Panc1 (cell line): ENCODE results near the gene IRX6. TPM values are rescaled to one million over a fixed set of nuclear protein-coding genes. Genes with fewer than 3 reads are reported as not detected.

ENCODE experiments used
- ATAC-seq: fragments of 200-7000 bp; cut with Tn5 transposase; 2 replicates; pipeline ENCODE4 v1.9.1; 2020; ENCODE audit warnings: mild to moderate bottlenecking, moderate library complexity
- BruUV-seq: library from RNA; stranded (reverse); fragments of 400-500 nt; replicated peaks from 2 replicates; lab custom pipeline; 2021; lab: Mats Ljungman, UMichigan
- CTCF ChIA-PET: fragments of 300-600 bp; sonication (Branson Sonifier 250); formaldehyde crosslinking; loops from one replicate; lab custom pipeline; 2022; ENCODE audit warnings: antibody characterized with exemption; lab: Charles Lee
- POLR2A ChIA-PET: fragments of 300-600 bp; sonication (Branson Sonifier 250); formaldehyde crosslinking; loops from one replicate; lab custom pipeline; 2022; ENCODE audit warnings: antibody characterized with exemption; lab: Charles Lee
- DNase-seq: peaks from one replicate; pipeline ENCODE4 v3.0.0-alpha.2; 2010; ENCODE audit warnings: low read depth, low spot score
- H3K27ac ChIP-seq: 2 replicates; pipeline ENCODE4 v1.5.1; 2011; ENCODE audit warnings: mild to moderate bottlenecking, low read length, inconsistent platforms
- H3K27me3 ChIP-seq: fragments of 200-500 bp; sonication (Bioruptor generic); 2 replicates; pipeline ENCODE4 v1.6.0; 2014; ENCODE audit warnings: low read length, inconsistent platforms; ENCODE audit not compliant: control insufficient read depth, insufficient read depth
- H3K36me3 ChIP-seq: fragments of 200-500 bp; sonication (Bioruptor generic); 2 replicates; pipeline ENCODE4 v1.5.1; 2014; ENCODE audit warnings: inconsistent platforms, mild to moderate bottlenecking, low read length, moderate library complexity; ENCODE audit not compliant: control insufficient read depth, insufficient read depth
- H3K4me1 ChIP-seq: 2 replicates; pipeline ENCODE4 v1.5.1; 2011; ENCODE audit warnings: inconsistent platforms, mild to moderate bottlenecking, low read length, moderate library complexity; ENCODE audit not compliant: control insufficient read depth, insufficient read depth
- H3K4me3 ChIP-seq, 2 experiments: 2 replicates each; pipeline ENCODE4 v1.5.1; 2011 to 2012; ENCODE audit warnings: low read depth in 2 of 2, low read length in 2 of 2, mild to moderate bottlenecking in 2 of 2, inconsistent platforms in 1 of 2, moderate library complexity in 1 of 2
- H3K9me3 ChIP-seq: fragments of 200-500 bp; sonication (Bioruptor generic); 2 replicates; pipeline ENCODE4 v1.5.1; 2014; ENCODE audit warnings: low read depth, mild to moderate bottlenecking, inconsistent platforms, low read length, moderate library complexity; ENCODE audit not compliant: control insufficient read depth, insufficient read depth
- CTCF ChIP-seq: fragments of 450-650 bp; IDR thresholded peaks from 2 replicates; pipeline ENCODE4 v1.5.1; 2017; ENCODE audit warnings: mild to moderate bottlenecking
- POLR2AphosphoS5 ChIP-seq: IDR thresholded peaks from 2 replicates; pipeline ENCODE4 v1.6.1; 2012; ENCODE audit warnings: mild to moderate bottlenecking, low read depth, low read length, moderate library complexity
- SIN3A ChIP-seq: IDR thresholded peaks from 2 replicates; pipeline ENCODE4 v1.6.1; 2012; ENCODE audit warnings: low read depth, mild to moderate bottlenecking, low read length, moderate library complexity, borderline replicate concordance; ENCODE audit not compliant: insufficient read depth
- TCF7L2 ChIP-seq: IDR thresholded peaks from 2 replicates; pipeline ENCODE4 v1.6.1; 2011; ENCODE audit warnings: mild to moderate bottlenecking, low read depth, low read length, inconsistent platforms
- in situ Hi-C: cut with HindIII; loops from 2 replicates; pipeline ENCODE4 v1.10.0; 2016; ENCODE audit warnings: low sequenced_read_pairs, low pct_unique_long_range_greater_than_20kb
- intact Hi-C: fragments of 100-400 bp; cut with micrococcal nuclease; formaldehyde crosslinking; loops from one replicate; pipeline ENCODE4 v1.10.0; 2022; ENCODE audit not compliant: unreplicated experiment
- total RNA-seq: library from RNA; stranded (reverse); gene quantifications from one replicate; pipeline ENCODE4 v1.2.1, GENCODE V29; 2021; ENCODE audit not compliant: unreplicated experiment
- TF ChIP-seq, protein P1 (sequence below), 2 experiments: IDR thresholded peaks; 2 replicates each; pipeline ENCODE4 v1.6.1; 2011 to 2012; ENCODE audit warnings: low read depth in 2 of 2, control low read depth in 1 of 2, low read length in 1 of 2, mild to moderate bottlenecking in 1 of 2, moderate library complexity in 1 of 2; ENCODE audit not compliant: insufficient read depth in 1 of 2

Gene IRX6
- total RNA-seq, 1 experiment from 2014 or later: not detected

DNA sequence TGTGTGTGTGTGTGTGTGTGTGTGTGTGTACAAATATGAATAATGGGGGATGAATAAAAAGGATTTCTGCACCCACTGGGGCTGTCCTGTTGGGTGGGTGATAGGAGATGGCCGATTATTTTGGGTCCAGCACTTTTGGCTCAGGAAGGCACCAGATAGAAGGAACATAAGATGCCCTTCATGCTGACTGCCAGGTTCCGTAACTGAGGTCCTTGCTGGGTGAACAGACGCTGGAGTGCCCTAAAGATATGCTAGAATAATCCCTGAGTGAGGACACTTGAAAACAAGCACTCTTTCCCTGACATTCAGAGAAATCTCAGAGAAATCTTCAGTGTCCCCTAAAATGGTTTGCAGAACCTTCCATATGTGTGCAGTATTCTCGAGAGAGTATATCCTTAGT, 17.7 kb downstream of the IRX6 start:
- H3K4me3 ChIP-seq: no peak overlapping the region
- no peak for ATAC-seq
- intact Hi-C loops: no loop called here
- H3K27me3 ChIP-seq: no peaks in the 10 kb centered on the region
- no peaks in the 10 kb centered on the region for H3K36me3 ChIP-seq
- ChIA-PET CTCF (no interaction called here), POLR2A (no interaction called here)
- H3K4me1 ChIP-seq: no peaks in the 10 kb centered on the region
- TF ChIP-seq CTCF: no peak
- TF ChIP-seq, protein P1, sequence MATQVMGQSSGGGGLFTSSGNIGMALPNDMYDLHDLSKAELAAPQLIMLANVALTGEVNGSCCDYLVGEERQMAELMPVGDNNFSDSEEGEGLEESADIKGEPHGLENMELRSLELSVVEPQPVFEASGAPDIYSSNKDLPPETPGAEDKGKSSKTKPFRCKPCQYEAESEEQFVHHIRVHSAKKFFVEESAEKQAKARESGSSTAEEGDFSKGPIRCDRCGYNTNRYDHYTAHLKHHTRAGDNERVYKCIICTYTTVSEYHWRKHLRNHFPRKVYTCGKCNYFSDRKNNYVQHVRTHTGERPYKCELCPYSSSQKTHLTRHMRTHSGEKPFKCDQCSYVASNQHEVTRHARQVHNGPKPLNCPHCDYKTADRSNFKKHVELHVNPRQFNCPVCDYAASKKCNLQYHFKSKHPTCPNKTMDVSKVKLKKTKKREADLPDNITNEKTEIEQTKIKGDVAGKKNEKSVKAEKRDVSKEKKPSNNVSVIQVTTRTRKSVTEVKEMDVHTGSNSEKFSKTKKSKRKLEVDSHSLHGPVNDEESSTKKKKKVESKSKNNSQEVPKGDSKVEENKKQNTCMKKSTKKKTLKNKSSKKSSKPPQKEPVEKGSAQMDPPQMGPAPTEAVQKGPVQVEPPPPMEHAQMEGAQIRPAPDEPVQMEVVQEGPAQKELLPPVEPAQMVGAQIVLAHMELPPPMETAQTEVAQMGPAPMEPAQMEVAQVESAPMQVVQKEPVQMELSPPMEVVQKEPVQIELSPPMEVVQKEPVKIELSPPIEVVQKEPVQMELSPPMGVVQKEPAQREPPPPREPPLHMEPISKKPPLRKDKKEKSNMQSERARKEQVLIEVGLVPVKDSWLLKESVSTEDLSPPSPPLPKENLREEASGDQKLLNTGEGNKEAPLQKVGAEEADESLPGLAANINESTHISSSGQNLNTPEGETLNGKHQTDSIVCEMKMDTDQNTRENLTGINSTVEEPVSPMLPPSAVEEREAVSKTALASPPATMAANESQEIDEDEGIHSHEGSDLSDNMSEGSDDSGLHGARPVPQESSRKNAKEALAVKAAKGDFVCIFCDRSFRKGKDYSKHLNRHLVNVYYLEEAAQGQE (IDR thresholded peaks at IDR 0.05; ENCODE audit: insufficient read depth in 1 of 2, low read depth in 2 of 2, low read length in 1 of 2): no peak
- no peak for TF ChIP-seq POLR2AphosphoS5
- TF ChIP-seq TCF7L2: no peak
- TF ChIP-seq SIN3A: no peak
- BruUV-seq: no TSS peak
- H3K27ac ChIP-seq: no peak overlapping the region
- in situ Hi-C loops: no loop called here
- no peaks in the 10 kb centered on the region for H3K9me3 ChIP-seq
- DNase-seq: no peak

DNA sequence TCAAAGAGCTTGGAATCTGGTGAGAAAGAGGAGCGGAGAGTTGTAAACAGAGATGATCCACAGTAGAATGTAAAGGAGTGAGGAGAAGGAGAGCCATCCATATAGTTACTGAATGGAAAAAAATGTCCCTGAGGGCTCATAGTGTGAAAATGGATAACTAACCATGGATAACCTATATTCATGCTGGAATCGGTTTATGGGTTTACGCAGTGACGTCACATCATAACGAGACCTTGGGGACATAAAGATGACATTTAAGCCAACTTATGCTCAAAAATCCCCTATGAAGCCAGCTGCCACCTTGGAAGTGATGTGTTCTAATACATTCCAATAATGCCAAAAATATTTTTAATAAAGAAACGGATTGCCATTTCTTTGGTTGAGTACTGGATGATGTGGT, 22.5 kb downstream of the IRX6 start:
- ATAC-seq (no peak), DNase-seq (no peak)
- no peaks in the 10 kb centered on the region for H3K4me1 ChIP-seq
- in situ Hi-C loops (no loop called here), intact Hi-C loops (no loop called here)
- H3K27ac ChIP-seq: no peak overlapping the region
- CTCF ChIA-PET: no interaction called here
- BruUV-seq: no TSS peak
- H3K4me3 ChIP-seq: no peak overlapping the region
- no peak for TF ChIP-seq POLR2AphosphoS5
- no peak for TF ChIP-seq SIN3A
- TF ChIP-seq TCF7L2: no peak
- no peak for TF ChIP-seq CTCF
- TF ChIP-seq, protein P1 (IDR thresholded peaks at IDR 0.05; ENCODE audit: insufficient read depth in 1 of 2, low read depth in 2 of 2, low read length in 1 of 2): no peak
- POLR2A ChIA-PET: no interaction called here
- H3K36me3 ChIP-seq: no peaks in the 10 kb centered on the region
- no peaks in the 10 kb centered on the region for H3K27me3 ChIP-seq
- H3K9me3 ChIP-seq: no peaks in the 10 kb centered on the region
